ENCODE data around the gene POU2F3. TPM values are rescaled to one million over a fixed set of nuclear protein-coding genes. Genes with fewer than 3 reads are reported as not detected.

Gene POU2F3
- total RNA-seq, 2 donors from 2014 or later: 0.77 to 1.5 TPM

DNA sequence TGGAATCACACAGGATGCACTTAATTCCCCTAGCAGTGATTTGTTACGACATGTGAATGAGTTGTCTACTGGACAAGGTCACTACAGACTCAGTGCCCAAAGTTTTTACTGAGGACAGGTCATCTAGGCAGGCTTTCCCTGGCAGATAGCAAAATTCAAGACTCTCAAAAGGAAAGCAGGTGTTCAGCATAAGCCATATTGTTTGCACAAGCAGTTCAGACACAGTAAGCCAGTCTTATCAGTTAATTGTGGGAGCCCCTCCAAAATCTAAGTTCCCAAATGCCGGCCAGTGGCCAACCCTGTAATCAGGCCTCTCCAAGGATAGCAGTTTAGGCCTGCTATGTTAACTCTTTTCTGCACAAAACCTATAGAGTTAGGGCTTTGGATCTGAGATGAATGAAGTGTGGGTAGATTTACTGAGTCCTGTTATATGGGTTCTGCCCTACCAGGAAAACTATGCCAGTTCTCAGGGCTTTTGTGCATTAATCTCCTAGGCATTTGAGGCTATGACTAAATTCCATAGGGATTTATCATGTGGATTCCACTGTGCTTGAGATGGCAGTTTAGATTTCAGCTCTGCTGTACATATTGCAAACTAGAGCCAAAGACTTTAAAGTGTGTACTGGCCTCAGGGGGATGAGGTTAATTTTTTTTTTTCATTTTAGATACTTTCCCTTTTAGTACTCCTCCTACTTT, 91.5 kb downstream of the POU2F3 start:
- no peaks in the 10 kb centered on the region for H3K36me3 ChIP-seq
- intact Hi-C loops (cut with DNase I): loop anchor here (10.0 kb wide), 2 partner anchors 103 to 353 kb away; no protein-coding TSS in a partner anchor
- no peaks in the 10 kb centered on the region for H3K4me1 ChIP-seq
- TF ChIP-seq, protein P1, sequence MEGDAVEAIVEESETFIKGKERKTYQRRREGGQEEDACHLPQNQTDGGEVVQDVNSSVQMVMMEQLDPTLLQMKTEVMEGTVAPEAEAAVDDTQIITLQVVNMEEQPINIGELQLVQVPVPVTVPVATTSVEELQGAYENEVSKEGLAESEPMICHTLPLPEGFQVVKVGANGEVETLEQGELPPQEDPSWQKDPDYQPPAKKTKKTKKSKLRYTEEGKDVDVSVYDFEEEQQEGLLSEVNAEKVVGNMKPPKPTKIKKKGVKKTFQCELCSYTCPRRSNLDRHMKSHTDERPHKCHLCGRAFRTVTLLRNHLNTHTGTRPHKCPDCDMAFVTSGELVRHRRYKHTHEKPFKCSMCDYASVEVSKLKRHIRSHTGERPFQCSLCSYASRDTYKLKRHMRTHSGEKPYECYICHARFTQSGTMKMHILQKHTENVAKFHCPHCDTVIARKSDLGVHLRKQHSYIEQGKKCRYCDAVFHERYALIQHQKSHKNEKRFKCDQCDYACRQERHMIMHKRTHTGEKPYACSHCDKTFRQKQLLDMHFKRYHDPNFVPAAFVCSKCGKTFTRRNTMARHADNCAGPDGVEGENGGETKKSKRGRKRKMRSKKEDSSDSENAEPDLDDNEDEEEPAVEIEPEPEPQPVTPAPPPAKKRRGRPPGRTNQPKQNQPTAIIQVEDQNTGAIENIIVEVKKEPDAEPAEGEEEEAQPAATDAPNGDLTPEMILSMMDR (IDR thresholded peaks at IDR 0.05): no peak
- H3K27me3 ChIP-seq: no peaks in the 10 kb centered on the region
- H3K9me3 ChIP-seq: no peaks in the 10 kb centered on the region
- DNase-seq: no peak
- H3K4me3 ChIP-seq: no peak overlapping the region
- H3K9ac ChIP-seq (ENCODE audit: low read depth in 2 of 2, low read length in 2 of 2): no peak overlapping the region
- H3K27ac ChIP-seq: no peak overlapping the region

DNA sequence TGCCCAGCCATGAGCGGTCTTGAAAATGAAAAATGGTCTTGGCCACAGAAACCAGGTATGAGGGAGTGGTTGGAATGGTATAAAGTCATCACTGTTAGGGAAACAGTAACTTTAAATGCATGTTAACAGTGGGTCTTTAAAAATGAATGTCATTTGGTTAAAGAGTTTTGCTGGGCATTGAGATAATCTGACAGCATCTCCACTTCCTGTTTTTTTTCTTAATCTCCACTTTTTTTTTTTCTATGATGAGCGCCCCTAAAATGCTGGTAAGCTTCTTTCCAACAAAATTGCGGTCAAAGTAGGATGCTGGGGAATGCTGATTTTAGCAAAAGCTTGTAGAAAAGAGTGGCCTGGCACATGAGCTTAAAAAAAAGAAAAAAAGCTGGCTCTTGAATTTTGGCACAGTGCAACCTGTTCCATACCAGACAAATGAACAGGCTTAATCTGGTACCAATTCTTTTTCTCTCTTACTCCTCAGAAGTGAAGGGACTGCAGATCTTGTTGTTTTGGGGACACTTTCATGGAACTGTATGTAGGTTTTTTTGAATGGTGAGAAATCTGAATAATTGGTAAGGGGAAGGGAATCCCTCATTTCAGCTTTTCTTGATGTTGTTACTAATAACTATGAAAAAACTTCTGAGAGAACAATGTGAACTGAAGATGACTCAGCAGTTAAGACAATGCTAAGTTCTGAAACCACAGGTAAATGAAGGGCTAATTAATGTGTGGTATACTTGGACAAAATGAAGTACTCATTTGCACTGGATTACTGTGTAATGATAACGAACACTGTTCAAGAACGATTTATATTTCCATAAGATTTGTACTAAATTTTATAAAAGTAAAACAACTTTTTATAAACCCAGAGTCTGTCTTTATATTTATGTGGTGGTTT, 93.1 kb downstream of the POU2F3 start:
- intact Hi-C loops (cut with DNase I): loop anchor here (10.0 kb wide), 2 partner anchors 102 to 352 kb away; no protein-coding TSS in a partner anchor

DNA sequence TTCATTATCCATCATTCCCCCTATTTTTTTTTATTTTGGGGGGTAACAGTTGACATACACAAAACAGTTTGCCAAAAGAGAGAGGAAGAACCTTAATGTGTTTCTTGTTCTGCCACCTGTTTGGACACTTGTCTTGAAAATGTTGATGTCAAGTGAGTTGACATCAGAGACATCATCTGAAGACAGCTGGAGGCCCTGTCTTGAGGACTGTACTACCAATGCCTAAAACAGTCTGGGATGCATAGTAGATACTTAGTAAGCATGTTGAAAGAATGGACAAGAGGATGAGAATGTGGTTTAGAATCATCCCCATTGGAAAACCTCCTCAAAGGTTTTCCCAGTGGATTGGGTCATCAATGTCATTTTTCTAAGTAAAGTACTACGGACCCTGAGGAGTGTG, 93.9 kb downstream of the POU2F3 start:
- no peaks in the 10 kb centered on the region for H3K4me1 ChIP-seq
- DNase-seq: no peak
- intact Hi-C loops (cut with DNase I): loop anchor here (10.0 kb wide), 2 partner anchors 101 to 351 kb away; no protein-coding TSS in a partner anchor

More for the DNA sequence above, 93.1 kb downstream of the POU2F3 start:
- TF ChIP-seq, protein P1 (IDR thresholded peaks at IDR 0.05): no peak
- Histone ChIP-seq H3K4me3 (no peak overlapping the region), H3K9ac (ENCODE audit: low read depth in 2 of 2, low read length in 2 of 2) (no peak overlapping the region), H3K4me1 (no peaks in the 10 kb centered on the region), H3K9me3 (no peaks in the 10 kb centered on the region), H3K36me3 (no peaks in the 10 kb centered on the region), H3K27ac (no peak overlapping the region), H3K27me3 (no peaks in the 10 kb centered on the region)
- no peak for DNase-seq

DNA sequence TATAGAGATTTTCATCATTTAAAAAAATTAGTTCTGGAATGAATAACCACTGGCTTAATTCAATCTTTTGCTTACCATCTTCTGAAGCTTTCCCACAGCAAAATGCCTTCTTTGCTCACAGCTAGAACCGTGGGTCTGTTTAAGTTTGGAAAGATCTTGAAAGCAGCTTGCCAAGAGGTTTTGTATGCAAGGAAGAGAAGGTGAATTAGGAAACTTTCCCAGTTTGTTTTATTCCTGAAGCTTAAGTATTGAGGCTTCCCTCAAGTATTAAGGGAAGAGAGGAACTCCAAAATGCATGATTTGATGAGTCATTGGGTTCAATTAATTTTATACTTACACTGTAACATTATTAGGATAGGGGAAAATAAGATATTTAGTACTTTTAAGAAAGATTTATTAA, 94.4 kb downstream of the POU2F3 start:
- Histone ChIP-seq H3K27me3 (no peaks in the 10 kb centered on the region), H3K27ac (no peak overlapping the region), H3K9ac (ENCODE audit: low read depth in 2 of 2, low read length in 2 of 2) (no peak overlapping the region), H3K4me3 (no peak overlapping the region), H3K9me3 (no peaks in the 10 kb centered on the region), H3K36me3 (no peaks in the 10 kb centered on the region), H3K4me1 (peaks cover 4% of the 10 kb centered on the region)
- TF ChIP-seq, protein P1 (IDR thresholded peaks at IDR 0.05): no peak
- intact Hi-C loops (cut with DNase I): loop anchor here (10.0 kb wide), 2 partner anchors 100 to 350 kb away; no protein-coding TSS in a partner anchor
- no peak for DNase-seq

More for the DNA sequence above, 93.9 kb downstream of the POU2F3 start:
- H3K9me3 ChIP-seq: no peaks in the 10 kb centered on the region
- no peak overlapping the region for H3K27ac ChIP-seq
- TF ChIP-seq, protein P1 (IDR thresholded peaks at IDR 0.05): no peak
- no peaks in the 10 kb centered on the region for H3K36me3 ChIP-seq
- H3K4me3 ChIP-seq: no peak overlapping the region
- H3K27me3 ChIP-seq: no peaks in the 10 kb centered on the region
- H3K9ac ChIP-seq (ENCODE audit: low read depth in 2 of 2, low read length in 2 of 2): no peak overlapping the region

DNA sequence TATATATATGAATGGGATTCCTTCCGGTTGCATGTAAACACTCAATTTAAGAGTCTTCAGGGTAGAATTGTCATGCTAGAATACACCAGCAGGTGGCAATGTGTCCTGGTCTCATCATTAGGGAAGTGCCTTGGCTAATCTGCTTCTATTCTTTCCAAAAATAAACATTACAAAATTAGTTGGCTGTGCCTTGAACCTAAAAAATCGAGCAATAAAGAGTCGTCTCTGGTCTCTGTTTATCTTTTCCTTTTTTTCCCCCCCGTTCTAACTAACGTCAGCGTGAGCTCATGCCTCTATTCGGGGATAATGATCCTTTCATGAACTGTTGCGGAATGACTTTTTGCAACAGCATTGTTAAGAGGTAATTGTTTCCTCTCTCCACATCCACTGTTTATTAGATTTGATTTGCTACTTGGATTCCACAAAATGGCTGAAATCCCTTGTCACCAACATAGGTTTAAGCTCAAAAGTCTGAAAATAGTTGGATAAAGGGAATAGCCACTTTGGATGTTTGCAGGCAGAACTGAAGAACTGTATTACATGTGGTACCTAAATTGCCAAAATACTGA, 95.0 kb downstream of the POU2F3 start:
- peak overlapping the region; percentile 73 to 79 for H3K9ac ChIP-seq (ENCODE audit: low read depth in 2 of 2, low read length in 2 of 2)
- no peaks in the 10 kb centered on the region for H3K27me3 ChIP-seq
- peak overlapping the region; percentile 96 for H3K27ac ChIP-seq
- intact Hi-C loops (cut with DNase I): loop anchor here (10.0 kb wide), 2 partner anchors 100 to 350 kb away; no protein-coding TSS in a partner anchor
- H3K36me3 ChIP-seq: no peaks in the 10 kb centered on the region
- peaks cover 7% of the 10 kb centered on the region for H3K4me1 ChIP-seq
- peak overlapping the region; percentile 96 for H3K4me3 ChIP-seq
- peak; percentile 90 for DNase-seq
- TF ChIP-seq, protein P1 (IDR thresholded peaks at IDR 0.05): peak; percentile 70
- no peaks in the 10 kb centered on the region for H3K9me3 ChIP-seq
